KMS-11 (cell line): ENCODE data around the gene TTC21B.

Source experiments
- H2AFZ ChIP-seq: fragments of 200-600 bp; sonication (generic); 2 replicates; pipeline ENCODE4 v1.6.1; 2016; ENCODE audit warnings: antibody characterized with exemption, mixed run types, low read depth
- H3K27ac ChIP-seq: fragments of 200-600 bp; sonication (generic); 2 replicates; pipeline ENCODE4 v1.6.1; 2016; ENCODE audit warnings: mild to moderate bottlenecking, mixed run types
- H3K27me3 ChIP-seq: fragments of 200-600 bp; sonication (generic); 2 replicates; pipeline ENCODE4 v1.6.1; 2017; ENCODE audit warnings: mild to moderate bottlenecking, low read depth, mixed run types, moderate library complexity; ENCODE audit not compliant: insufficient read depth
- H3K36me3 ChIP-seq: fragments of 200-600 bp; sonication (generic); 2 replicates; pipeline ENCODE4 v1.6.1; 2017; ENCODE audit warnings: mild to moderate bottlenecking, mixed run types; ENCODE audit not compliant: insufficient read depth
- H3K4me1 ChIP-seq: fragments of 200-600 bp; sonication (generic); 2 replicates; pipeline ENCODE4 v1.6.1; 2016; ENCODE audit warnings: mild to moderate bottlenecking, low read depth, mixed run types; ENCODE audit not compliant: poor library complexity, severe bottlenecking
- H3K4me2 ChIP-seq: fragments of 200-600 bp; sonication (generic); 2 replicates; pipeline ENCODE4 v1.7.0; 2016; ENCODE audit warnings: mild to moderate bottlenecking, mixed run types
- H3K4me3 ChIP-seq: fragments of 200-600 bp; sonication (generic); IDR thresholded peaks from 2 replicates; pipeline ENCODE4 v1.6.1; 2017; ENCODE audit warnings: low read depth, low read length, mixed read lengths; ENCODE audit not compliant: insufficient read depth
- H3K79me2 ChIP-seq: fragments of 200-600 bp; sonication (generic); 2 replicates; pipeline ENCODE4 v1.6.1; 2016; ENCODE audit warnings: low read depth, mixed run types; ENCODE audit not compliant: insufficient read depth
- H3K9ac ChIP-seq: fragments of 200-600 bp; sonication (generic); 2 replicates; pipeline ENCODE4 v1.6.1; 2016; ENCODE audit warnings: mild to moderate bottlenecking, mixed run types
- H4K20me1 ChIP-seq: fragments of 200-600 bp; sonication (generic); 2 replicates; pipeline ENCODE4 v1.6.1; 2016; ENCODE audit warnings: mild to moderate bottlenecking, mixed run types; ENCODE audit not compliant: insufficient read depth
- CTCF ChIP-seq: fragments of 200-600 bp; sonication (generic); conservative IDR thresholded peaks from 2 replicates; pipeline ENCODE4 v1.6.1; 2017; ENCODE audit warnings: low read depth, mild to moderate bottlenecking, antibody characterized with exemption, low read length, moderate library complexity, mixed read lengths

Gene TTC21B

GRCh38 chr2:165953306-165953654 lies 296 bp downstream of the TTC21B start:
- H3K4me1 ChIP-seq = peaks cover 21% of the 10 kb centered on the region
- H3K79me2 ChIP-seq = peaks cover 30% of the 10 kb centered on the region; the same call in 1 of the 2 replicates
- peak overlapping the region; percentile 54 for H3K27ac ChIP-seq
- peak overlapping the region; percentile 78; the same call in 1 of the 2 replicates for H3K9ac ChIP-seq
- peak overlapping the region; percentile 88 for H3K4me2 ChIP-seq
- H3K36me3 ChIP-seq = no peaks in the 10 kb centered on the region
- H3K4me3 ChIP-seq = peak overlapping the region; percentile 79
- no peaks in the 10 kb centered on the region for H4K20me1 ChIP-seq
- no peaks in the 10 kb centered on the region for H3K27me3 ChIP-seq
- H2AFZ ChIP-seq = peak overlapping the region; percentile 79
- no peak for TF ChIP-seq CTCF

GRCh38 chr2:165952741-165953211 lies 800 bp downstream of the TTC21B start:
- Histone ChIP-seq H3K27me3 (no peaks in the 10 kb centered on the region), H4K20me1 (no peaks in the 10 kb centered on the region), H2AFZ (peak overlapping the region; percentile 79), H3K79me2 (peaks cover 30% of the 10 kb centered on the region; the same call in 1 of the 2 replicates), H3K4me3 (peak overlapping the region; percentile 79), H3K27ac (peak overlapping the region; percentile 54), H3K9ac (peak overlapping the region; percentile 78; the same call in 1 of the 2 replicates), H3K4me2 (peak overlapping the region; percentile 88), H3K4me1 (peaks cover 21% of the 10 kb centered on the region), H3K36me3 (no peaks in the 10 kb centered on the region)
- no peak for TF ChIP-seq CTCF

DNA sequence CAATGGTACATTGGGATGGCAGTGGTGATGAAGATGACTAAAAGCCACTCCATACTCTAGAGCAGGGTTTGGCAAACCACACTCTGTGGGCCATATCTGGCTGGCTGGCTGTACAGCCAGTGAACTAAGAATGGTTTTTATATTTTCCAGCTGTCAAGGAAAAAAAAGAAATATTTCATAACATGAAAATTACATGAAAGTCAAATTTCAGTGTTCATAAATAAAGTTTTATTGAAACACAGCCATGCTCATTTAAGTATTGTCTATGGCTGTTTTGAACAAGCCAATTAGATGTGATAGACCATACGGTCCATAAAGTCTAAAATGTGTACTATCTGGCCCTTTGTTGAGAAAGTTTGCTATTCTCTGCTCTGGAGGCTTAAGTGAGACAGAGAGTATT lies 1.5 kb downstream of the TTC21B start:
- Histone ChIP-seq H3K4me2 (peak overlapping the region; percentile 88; the same call in 1 of the 2 replicates), H3K36me3 (no peaks in the 10 kb centered on the region), H4K20me1 (no peaks in the 10 kb centered on the region), H3K27ac (no peak overlapping the region), H2AFZ (no peak overlapping the region), H3K4me1 (peaks cover 21% of the 10 kb centered on the region), H3K9ac (no peak overlapping the region), H3K27me3 (no peaks in the 10 kb centered on the region), H3K79me2 (peaks cover 30% of the 10 kb centered on the region; the same call in 1 of the 2 replicates), H3K4me3 (no peak overlapping the region)
- no peak for TF ChIP-seq CTCF

GRCh38 chr2:165950438-165950837 lies 3.1 kb downstream of the TTC21B start:
- H3K79me2 ChIP-seq = peaks cover 30% of the 10 kb centered on the region; the same call in 1 of the 2 replicates
- peaks cover 21% of the 10 kb centered on the region for H3K4me1 ChIP-seq
- H4K20me1 ChIP-seq = no peaks in the 10 kb centered on the region
- no peak overlapping the region for H3K9ac ChIP-seq
- no peak for TF ChIP-seq CTCF
- H3K4me3 ChIP-seq = no peak overlapping the region
- no peaks in the 10 kb centered on the region for H3K27me3 ChIP-seq
- no peaks in the 10 kb centered on the region for H3K36me3 ChIP-seq
- no peak overlapping the region for H2AFZ ChIP-seq
- H3K4me2 ChIP-seq = no peak overlapping the region
- H3K27ac ChIP-seq = no peak overlapping the region
